Measurements from ENCODE around the gene SLC35A2. TPM values are rescaled to one million over a fixed set of nuclear protein-coding genes. Genes with fewer than 3 reads are reported as not detected.
"Not testable (repeated sequence)": the region's sequence is repeated elsewhere in the genome, so short reads cannot be mapped to it uniquely, and the experiment has no call there.

The SLC35A2 gene
- total RNA-seq, 5 donors from 2014 or later (not counting 1 experiment from before 2014, with no cell fraction given): 14.2 to 35.1 (median 16.2) TPM

GRCh38 chrX:48854898-48855297, 56.5 kb downstream of the SLC35A2 start:
- ATAC-seq (replicated peaks in 1 of 4) (no peak), DNase-seq (peak in 1 of 35 experiments; percentile 19)
- H3K9me3 Mint-ChIP-seq: no peaks in the 10 kb centered on the region
- H3K4me3 ChIP-seq (ENCODE audit: control insufficient read depth in 1 of 2, extremely low read depth in 1 of 2, low read length in 1 of 2): no peak overlapping the region
- no peaks in the 10 kb centered on the region for H3K36me3 ChIP-seq (ENCODE audit: control insufficient read depth in 2 of 2, extremely low read depth in 1 of 2, insufficient read depth in 1 of 2, low read length in 1 of 2)
- no peak overlapping the region for H3K27ac ChIP-seq (ENCODE audit: low read length)
- no peak overlapping the region for H3K27ac Mint-ChIP-seq
- no CpG with 5 or more reads among the region's 5 CpGs for WGBS (ENCODE audit: insufficient coverage)
- peaks cover 0 to 6% of the 10 kb centered on the region in 2 experiments for H3K27me3 ChIP-seq (replicated peaks in 1 of 2; ENCODE audit: control insufficient read depth in 2 of 2, extremely low read depth in 1 of 2, insufficient read depth in 2 of 2, low read length in 1 of 2)
- POLR2A ChIA-PET: interaction anchor here in 1 of 2 donors (0.7 kb wide), 1 partner anchor 265 kb away, joined by 3 read pairs; no protein-coding TSS in a partner anchor
- H3K4me3 Mint-ChIP-seq: no peak overlapping the region
- H3K4me1 Mint-ChIP-seq: peaks cover 0 to 3% (median 0%) of the 10 kb centered on the region in 3 donors
- H3K27me3 Mint-ChIP-seq: peaks cover 10 to 27% of the 10 kb centered on the region in 2 donors
- H3K36me3 Mint-ChIP-seq: no peaks in the 10 kb centered on the region
- H3K4me1 ChIP-seq (ENCODE audit: control insufficient read depth in 1 of 2, extremely low read depth in 1 of 2, insufficient read depth in 2 of 2, low read length in 2 of 2): no peaks in the 10 kb centered on the region
- CTCF ChIA-PET: no interaction called here
- H3K9me3 ChIP-seq: no peaks in the 10 kb centered on the region

GRCh38 chrX:48854121-48854804, 57.2 kb downstream of the SLC35A2 start:
- WGBS (ENCODE audit: insufficient coverage): 98% methylated on average over 5 of the region's 12 CpGs
- DNase-seq; H3K36me3 Mint-ChIP-seq; H3K27ac Mint-ChIP-seq; H3K4me1 Mint-ChIP-seq; H3K9me3 ChIP-seq; H3K4me3 ChIP-seq (ENCODE audit: control insufficient read depth in 1 of 2, extremely low read depth in 1 of 2, low read length in 1 of 2); CTCF ChIA-PET; H3K27me3 ChIP-seq (replicated peaks in 1 of 2; ENCODE audit: control insufficient read depth in 2 of 2, extremely low read depth in 1 of 2, insufficient read depth in 2 of 2, low read length in 1 of 2); H3K4me3 Mint-ChIP-seq; H3K4me1 ChIP-seq (ENCODE audit: control insufficient read depth in 1 of 2, extremely low read depth in 1 of 2, insufficient read depth in 2 of 2, low read length in 2 of 2); H3K36me3 ChIP-seq (ENCODE audit: control insufficient read depth in 2 of 2, extremely low read depth in 1 of 2, insufficient read depth in 1 of 2, low read length in 1 of 2); H3K9me3 Mint-ChIP-seq; ATAC-seq (replicated peaks in 1 of 4); H3K27ac ChIP-seq (ENCODE audit: low read length): not testable (repeated sequence)
- POLR2A ChIA-PET: interaction anchor here in 1 of 2 donors (0.7 kb wide), 1 partner anchor 265 kb away, joined by 3 read pairs; no protein-coding TSS in a partner anchor
- peaks cover 10 to 27% of the 10 kb centered on the region in 2 donors for H3K27me3 Mint-ChIP-seq

DNA sequence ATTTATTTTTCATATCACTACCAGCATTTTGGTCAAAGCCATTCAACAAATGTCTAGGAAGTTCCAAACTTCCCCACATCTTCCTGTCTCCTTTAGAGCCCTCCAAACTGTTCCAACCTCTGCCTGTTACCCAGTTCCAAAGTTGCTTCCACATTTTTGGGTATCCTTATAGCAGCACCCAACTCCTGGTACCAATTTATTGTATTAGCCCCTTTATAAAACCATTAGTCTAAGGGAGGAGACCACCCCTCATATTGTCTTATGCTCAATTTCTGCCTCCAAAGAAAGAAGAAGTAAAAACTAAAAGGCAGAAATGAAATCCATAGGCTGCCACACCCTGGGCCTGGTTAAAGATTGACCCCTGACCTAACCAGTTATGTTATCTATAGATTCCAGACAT, 58.0 kb downstream of the SLC35A2 start:
- Mint-ChIP-seq H3K4me1 (peaks cover 7 to 12% (median 8%) of the 10 kb centered on the region in 3 donors), H3K27me3 (peaks cover 10 to 31% of the 10 kb centered on the region in 2 donors)
- DNase-seq; H3K27ac ChIP-seq (ENCODE audit: low read length); CTCF ChIA-PET; H3K36me3 ChIP-seq (ENCODE audit: control insufficient read depth in 2 of 2, extremely low read depth in 1 of 2, insufficient read depth in 1 of 2, low read length in 1 of 2); H3K27ac Mint-ChIP-seq; H3K27me3 ChIP-seq (replicated peaks in 1 of 2; ENCODE audit: control insufficient read depth in 2 of 2, extremely low read depth in 1 of 2, insufficient read depth in 2 of 2, low read length in 1 of 2); H3K9me3 Mint-ChIP-seq; ATAC-seq (replicated peaks in 1 of 4); H3K4me3 Mint-ChIP-seq; POLR2A ChIA-PET; H3K9me3 ChIP-seq; H3K4me3 ChIP-seq (ENCODE audit: control insufficient read depth in 1 of 2, extremely low read depth in 1 of 2, low read length in 1 of 2); H3K4me1 ChIP-seq (ENCODE audit: control insufficient read depth in 1 of 2, extremely low read depth in 1 of 2, insufficient read depth in 2 of 2, low read length in 2 of 2); H3K36me3 Mint-ChIP-seq: not testable (repeated sequence)

Other genes starting within 250 kb of the SLC35A2 start
- gene WAS, start 227.8 kb downstream of the SLC35A2 start, total RNA-seq: 100 to 1,000 TPM in 3 of 5 donors, 10 to 100 TPM in 2; 92.0 to 118 (median 103) TPM
- gene SUV39H1, start 214.9 kb downstream of the SLC35A2 start, total RNA-seq: 10 to 100 TPM in 3 of 5 donors, 1 to 10 TPM in 2; 7.6 to 12.0 (median 10.6) TPM
- gene GLOD5, start 149.9 kb downstream of the SLC35A2 start, total RNA-seq: not detected
- under 1 TPM; 0.23 to 0.64 (median 0.43) TPM for gene GATA1, start 125.1 kb downstream of the SLC35A2 start, total RNA-seq
- 100 to 1,000 TPM; 106 to 121 (median 113) TPM for gene HDAC6, start 109.6 kb downstream of the SLC35A2 start, total RNA-seq
- gene ERAS, start 85.1 kb downstream of the SLC35A2 start, total RNA-seq: not detected
- 10 to 100 TPM in 2 of 5 donors, 1 to 10 TPM in 3; 5.0 to 11.4 (median 9.1) TPM for gene PCSK1N, start 76.0 kb downstream of the SLC35A2 start, total RNA-seq
- gene TIMM17B, start 13.9 kb downstream of the SLC35A2 start, total RNA-seq: 10 to 100 TPM; 40.5 to 52.1 (median 49.3) TPM
- gene PQBP1, start 13.7 kb downstream of the SLC35A2 start, total RNA-seq: 10 to 100 TPM; 62.5 to 79.5 (median 73.9) TPM
- gene PIM2, start 7.4 kb upstream of the SLC35A2 start, total RNA-seq: 100 to 1,000 TPM; 152 to 325 (median 160) TPM
- 10 to 100 TPM; 87.2 to 92.5 (median 89.7) TPM for gene OTUD5, start 46.0 kb upstream of the SLC35A2 start, total RNA-seq
- gene KCND1, start 60.2 kb upstream of the SLC35A2 start, total RNA-seq: 1 to 10 TPM in 4 of 5 donors, under 1 TPM in 1; 0.85 to 3.7 (median 2.6) TPM
- gene GRIPAP1, start 90.6 kb upstream of the SLC35A2 start, total RNA-seq: 100 to 1,000 TPM in 3 of 5 donors, 10 to 100 TPM in 2; 85.2 to 123 (median 104) TPM
- gene TFE3, start 131.7 kb upstream of the SLC35A2 start, total RNA-seq: 10 to 100 TPM; 34.3 to 38.8 (median 35.6) TPM
- 10 to 100 TPM in 2 of 5 donors, 1 to 10 TPM in 3; 8.5 to 14.9 (median 9.1) TPM for gene CCDC120, start 147.4 kb upstream of the SLC35A2 start, total RNA-seq
- 10 to 100 TPM; 17.5 to 34.5 (median 34.0) TPM for gene PRAF2, start 162.4 kb upstream of the SLC35A2 start, total RNA-seq
- gene WDR45, start 168.2 kb upstream of the SLC35A2 start, total RNA-seq: 100 to 1,000 TPM in 3 of 5 donors, 10 to 100 TPM in 2; 66.2 to 134 (median 112) TPM
- 10 to 100 TPM; 16.5 to 25.9 (median 23.1) TPM for gene GPKOW, start 212.1 kb upstream of the SLC35A2 start, total RNA-seq

Data from T-cell (primary cell).